DMS53 (cell line): Measurements from ENCODE around the gene RND1.
"Not testable (repeated sequence)": the region's sequence is repeated elsewhere in the genome, so short reads cannot be mapped to it uniquely, and the experiment has no call there.

Experiments
- DNase-seq: peaks from one replicate; lab custom pipeline; 2025; lab: John Stamatoyannopoulos, UW

The RND1 gene

GRCh38 chr12:48868451-48868850, 2.8 kb upstream of the RND1 start:
- no peak for DNase-seq

- no peak for DNase-seq
Measured at GRCh38 chr12:48866052-48866711, 512 bp upstream of the RND1 start.

GRCh38 chr12:48863291-48863690, 2.4 kb downstream of the RND1 start:
- no peak for DNase-seq

- DNase-seq, result no peak
Measured at GRCh38 chr12:48862760-48863159, 2.9 kb downstream of the RND1 start.

- no peak for DNase-seq
Measured at GRCh38 chr12:48861111-48861510, 4.6 kb downstream of the RND1 start.

GRCh38 chr12:48860236-48860635, 5.4 kb downstream of the RND1 start:
- DNase-seq, result not testable (repeated sequence)

GRCh38 chr12:48859607-48860006, 6.1 kb downstream of the RND1 start:
- DNase-seq, result no peak

GRCh38 chr12:48858043-48858442, 7.6 kb downstream of the RND1 start:
- DNase-seq, result no peak

GRCh38 chr12:48857278-48857994, 8.2 kb downstream of the RND1 start:
- no peak for DNase-seq

GRCh38 chr12:48856379-48856778, 9.3 kb downstream of the RND1 start:
- no peak for DNase-seq

GRCh38 chr12:48854932-48855331, 10.7 kb downstream of the RND1 start:
- DNase-seq, result not testable (repeated sequence)

- no peak for DNase-seq
Measured at GRCh38 chr12:48854488-48854887, 11.2 kb downstream of the RND1 start.

- peak; percentile 92 for DNase-seq
Measured at GRCh38 chr12:48852734-48853688, 12.7 kb downstream of the RND1 start.

GRCh38 chr12:48851883-48852733, 13.6 kb downstream of the RND1 start, which contains the start of gene DDX23:
Gene DDX23 (minus strand): TSS chr12:48852163. CDS start chr12:48845782, 6,381 bp downstream.
- DNase-seq, result peak; percentile 98

- not testable (repeated sequence) for DNase-seq
Measured at GRCh38 chr12:48842021-48842420, 23.6 kb downstream of the RND1 start.

GRCh38 chr12:48838048-48838447, 27.6 kb downstream of the RND1 start:
- no peak for DNase-seq

GRCh38 chr12:48832321-48833060, 33.2 kb downstream of the RND1 start:
- DNase-seq, result peak; percentile 39

- no peak for DNase-seq
Measured at GRCh38 chr12:48831257-48831656, 34.4 kb downstream of the RND1 start.

GRCh38 chr12:48828841-48829575, 36.7 kb downstream of the RND1 start:
- DNase-seq, result no peak

GRCh38 chr12:48828293-48828692, 37.4 kb downstream of the RND1 start:
- DNase-seq, result no peak
